Heart right ventricle (tissue), 16 donors: ENCODE results near the gene TMEM184A. TPM values are rescaled to one million over a fixed set of nuclear protein-coding genes. Genes with fewer than 3 reads are reported as not detected.

Experiments used
- ATAC-seq, 8 donors: fragments of 200-7000 bp; cut with Tn5 transposase; one replicate each; pipeline ENCODE4 v1.9.1; 2020; ENCODE audit warnings: mild to moderate bottlenecking in 8 of 8, moderate library complexity in 8 of 8, moderate number of reproducible peaks in 1 of 8
- DNase-seq, 2 donors: peaks; one replicate each; pipeline ENCODE4 v3.0.0-alpha.2; 2020
- H3K27ac ChIP-seq, 10 donors: fragments of 200-600 bp; sonication (generic) in 2 of 10; one replicate each; pipeline versions ENCODE4 v1.5.0 to v1.8.0; 2020 to 2022; ENCODE audit warnings: mild to moderate bottlenecking in 3 of 10
- H3K27me3 ChIP-seq, 7 donors: fragments of 200-600 bp; one replicate each; pipeline ENCODE4 v1.8.0; 2021 to 2022; ENCODE audit warnings: mild to moderate bottlenecking in 2 of 7
- H3K36me3 ChIP-seq, 9 donors: fragments of 200-600 bp; sonication (generic) in 1 of 9; one replicate each; pipeline versions ENCODE4 v1.5.0 to v1.8.0; 2020 to 2022; ENCODE audit warnings: mild to moderate bottlenecking in 2 of 9
- H3K4me1 ChIP-seq, 9 donors: fragments of 200-600 bp; sonication (generic) in 1 of 9; one replicate each; pipeline versions ENCODE4 v1.5.0 to v1.8.0; 2020 to 2022; ENCODE audit warnings: mild to moderate bottlenecking in 4 of 9
- H3K4me3 ChIP-seq, 10 donors: fragments of 200-600 bp; sonication (generic) in 2 of 10; one replicate each; pipeline versions ENCODE4 v1.5.0 to v1.8.0; 2020 to 2022; ENCODE audit warnings: mild to moderate bottlenecking in 7 of 10, moderate library complexity in 2 of 10
- H3K9me3 ChIP-seq, 11 donors: fragments of 200-600 bp in 10 of 11; sonication (generic) in 2 of 11; one replicate each; pipeline versions ENCODE4 v1.5.0 to v1.8.0; 2013 to 2022; ENCODE audit warnings: mild to moderate bottlenecking in 2 of 11, control low read depth in 1 of 11, moderate library complexity in 1 of 11
- WGBS, 2 donors: extraction: QIAGEN DNeasy Blood & Tissue Kit; methylation state at CpG; one replicate each; pipeline ENCODE4 v1.1.7; 2013; ENCODE audit warnings: inconsistent platforms in 1 of 2; 5-methylcytosine and 5-hydroxymethylcytosine counted together
- intact Hi-C, 10 donors: fragments of 100-400 bp; cut with DNase I; formaldehyde crosslinking; loops; one replicate each; pipeline versions ENCODE4 v1.11.1 to v1.14.2; 2022
- polyA plus RNA-seq, 2 donors: library from polyadenylated mRNA; stranded (reverse); fragments of 200-250 nt; gene quantifications; one replicate each; pipeline ENCODE4 v1.2.3, GENCODE V29; 2013
- total RNA-seq, 10 donors: library from RNA; stranded (reverse); fragmentation: NEBNext Ultra II Directional in 3 of 10; extraction: Animal tissue kit (Norgen Biotek cat#: 25700) in 3 of 10; gene quantifications; one replicate each; pipeline versions ENCODE4 v1.2.1 to v1.2.4, GENCODE V29; 2021 to 2023
- TF ChIP-seq, protein P1 (sequence below), 9 donors: fragments of 200-600 bp; sonication (generic) in 2 of 9; IDR thresholded peaks; one replicate each; pipeline versions ENCODE4 v1.5.0 to v1.8.0; 2021 to 2022; ENCODE audit warnings: antibody characterized with exemption in 9 of 9, mild to moderate bottlenecking in 5 of 9, moderate library complexity in 1 of 9
- donor health status: Arrhythmogenic right ventricular cardiomyopathy.
- donor health status: ischemic (EF 13 %, LVEDD 7.1; RV severe dilation, severe dysfunction).
- donor health status: healthy with polysubstance abuse.
- donor health status: DM: no; HTN: yes; CAD: no.
- donor health status: DM: no; HTN: no; CAD: no.
- donor health status: ischemic (EF 25% LVEDD 6.9; RV normal size, moderate dysfunction).
- donor health status: ischemic (EF 25% LVEDD 5.7; RV mildly dilated, moderate dysfunction).
- donor health status: healthy.
- donor health status: DM: yes; HTN: yes; CAD: no.
- donor health status: Ischemic cardiomyopathy.
- donor health status: ischemic (EF 35%, LVEDD 5.7; RV mildly dilated, moderate dysfunction).
- donor health status: nonischemic (EF 11% LVEDD 7.7; RV severe dilation, severe dysfunction).
- donor health status: DM: yes; HTN: yes; CAD: no.
- donor health status: PGD.
- donor health status: ischemic (EF 29% LVEDD 5.4; RV normal size, mild dysfunction).
- donor health status: nonischemic (EF 23%, LVEDD 6.1; RV moderate dilation, normal function).

The TMEM184A gene
- total and polyA plus RNA-seq, 12 donors: 0.09 to 1.2 (median 0.51) TPM

- WGBS, 2 donors: 93% methylated on average over 20 of the region's 20 CpGs
- Histone ChIP-seq H3K4me1 (no peaks in the 10 kb centered on the region), H3K27me3 (no peaks in the 10 kb centered on the region), H3K4me3 (no peak overlapping the region), H3K27ac (no peak overlapping the region), H3K36me3 (peaks cover 0 to 100% (median 65%) of the 10 kb centered on the region in 9 donors), H3K9me3 (no peaks in the 10 kb centered on the region)
- intact Hi-C loops: no loop called here
- TF ChIP-seq, protein P1, sequence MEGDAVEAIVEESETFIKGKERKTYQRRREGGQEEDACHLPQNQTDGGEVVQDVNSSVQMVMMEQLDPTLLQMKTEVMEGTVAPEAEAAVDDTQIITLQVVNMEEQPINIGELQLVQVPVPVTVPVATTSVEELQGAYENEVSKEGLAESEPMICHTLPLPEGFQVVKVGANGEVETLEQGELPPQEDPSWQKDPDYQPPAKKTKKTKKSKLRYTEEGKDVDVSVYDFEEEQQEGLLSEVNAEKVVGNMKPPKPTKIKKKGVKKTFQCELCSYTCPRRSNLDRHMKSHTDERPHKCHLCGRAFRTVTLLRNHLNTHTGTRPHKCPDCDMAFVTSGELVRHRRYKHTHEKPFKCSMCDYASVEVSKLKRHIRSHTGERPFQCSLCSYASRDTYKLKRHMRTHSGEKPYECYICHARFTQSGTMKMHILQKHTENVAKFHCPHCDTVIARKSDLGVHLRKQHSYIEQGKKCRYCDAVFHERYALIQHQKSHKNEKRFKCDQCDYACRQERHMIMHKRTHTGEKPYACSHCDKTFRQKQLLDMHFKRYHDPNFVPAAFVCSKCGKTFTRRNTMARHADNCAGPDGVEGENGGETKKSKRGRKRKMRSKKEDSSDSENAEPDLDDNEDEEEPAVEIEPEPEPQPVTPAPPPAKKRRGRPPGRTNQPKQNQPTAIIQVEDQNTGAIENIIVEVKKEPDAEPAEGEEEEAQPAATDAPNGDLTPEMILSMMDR (IDR thresholded peaks at IDR 0.05): no peak
- no peak for DNase-seq
- ATAC-seq: no peak
Measured at GRCh38 chr7:1493129-1493528, 62.9 kb downstream of the TMEM184A start.

DNA sequence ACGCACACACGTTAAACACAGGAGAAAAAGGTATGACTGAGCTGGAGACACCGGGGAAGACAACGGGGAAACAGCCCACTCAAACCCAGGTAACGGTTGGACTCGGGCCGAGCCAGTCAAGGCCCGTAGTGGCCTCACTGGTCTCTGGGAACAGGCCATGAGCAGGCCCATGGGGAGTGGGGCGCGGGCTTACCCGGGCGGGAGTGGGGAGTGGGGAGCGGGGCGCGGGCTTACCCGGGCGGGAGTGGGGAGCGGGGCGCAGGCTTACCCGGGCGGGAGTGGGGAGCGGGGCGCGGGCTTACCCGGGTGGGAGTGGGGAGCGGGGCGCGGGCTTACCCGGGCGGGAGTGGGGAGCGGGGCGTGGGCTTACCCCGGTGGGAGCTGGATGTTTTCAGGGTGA, 63.4 kb downstream of the TMEM184A start:
- 91 to 97% methylated on average over 23 to 33 of the region's 33 CpGs for WGBS, 2 donors
- DNase-seq: no peak
- TF ChIP-seq, protein P1 (IDR thresholded peaks at IDR 0.05): no peak
- peaks cover 0 to 100% (median 63%) of the 10 kb centered on the region in 9 donors for H3K36me3 ChIP-seq
- H3K4me1 ChIP-seq: no peaks in the 10 kb centered on the region
- no peak for ATAC-seq
- no peak overlapping the region for H3K4me3 ChIP-seq
- H3K27ac ChIP-seq: no peak overlapping the region
- no peaks in the 10 kb centered on the region for H3K9me3 ChIP-seq
- intact Hi-C loops: no loop called here
- H3K27me3 ChIP-seq: no peaks in the 10 kb centered on the region

Other genes with a start within 250 kb of the TMEM184A start
- 10 to 100 TPM in 2 of 10 donors, 1 to 10 TPM in 8; 4.6 to 14.9 (median 7.5) TPM for gene MICALL2, start 96.7 kb downstream of the TMEM184A start, total RNA-seq
- 10 to 100 TPM; 18.9 to 38.3 TPM for gene MICALL2, start 96.7 kb downstream of the TMEM184A start, polyA plus RNA-seq
- 10 to 100 TPM; 41.5 to 59.4 (median 45.4) TPM for gene INTS1, start 51.8 kb downstream of the TMEM184A start, total RNA-seq
- 10 to 100 TPM; 42.4 to 58.0 TPM for gene INTS1, start 51.8 kb downstream of the TMEM184A start, polyA plus RNA-seq
- gene MAFK, start 25.5 kb downstream of the TMEM184A start, total RNA-seq: 100 to 1,000 TPM in 5 of 10 donors, 10 to 100 TPM in 5; 58.6 to 180 (median 106) TPM
- gene MAFK, start 25.5 kb downstream of the TMEM184A start, polyA plus RNA-seq: 100 to 1,000 TPM in 1 of 2 donors, 10 to 100 TPM in 1; 82.1 to 102 TPM
- 10 to 100 TPM in 8 of 10 donors, 1 to 10 TPM in 2; 7.3 to 14.1 (median 11.1) TPM for gene PSMG3, start 13.8 kb upstream of the TMEM184A start, total RNA-seq
- gene PSMG3, start 13.8 kb upstream of the TMEM184A start, polyA plus RNA-seq: 10 to 100 TPM; 44.6 to 45.7 TPM
- gene ELFN1, start 114.1 kb upstream of the TMEM184A start, total RNA-seq: 1 to 10 TPM; 3.4 to 9.5 (median 6.4) TPM
- gene ELFN1, start 114.1 kb upstream of the TMEM184A start, polyA plus RNA-seq: 1 to 10 TPM; 3.0 to 5.7 TPM